Keratinocyte (primary cell): ENCODE results near the gene C5orf22. TPM values are rescaled to one million over a fixed set of nuclear protein-coding genes. Genes with fewer than 3 reads are reported as not detected.

Source experiments
- DNase-seq: peaks from one replicate; pipeline ENCODE4 v3.0.0-alpha.2; 2011; ENCODE audit warnings: low read depth, missing footprints, low spot score
- FAIRE-seq: peaks from 2 replicates; lab custom pipeline; 2011; peaks lifted over from hg19 to GRCh38; lab: Jason Lieb, UNC
- H2AFZ ChIP-seq: 2 replicates; pipeline ENCODE4 v1.6.0; 2012; ENCODE audit warnings: low read length, control low read depth, inconsistent platforms; ENCODE audit not compliant: control insufficient read depth
- H3K27ac ChIP-seq: 2 replicates; pipeline ENCODE4 v1.5.1; 2011; ENCODE audit warnings: low read length; ENCODE audit not compliant: control insufficient read depth, insufficient read depth
- H3K27me3 ChIP-seq: 3 replicates; pipeline ENCODE4 v1.6.0; 2011; ENCODE audit warnings: low read length; ENCODE audit not compliant: control insufficient read depth, insufficient read depth; ENCODE audit errors: extremely low read depth
- H3K36me3 ChIP-seq, 2 experiments: 2 replicates in 1 of 2; 3 replicates in 1 of 2; pipeline ENCODE4 v1.5.1; 2011; ENCODE audit warnings: low read length in 2 of 2, mild to moderate bottlenecking in 1 of 2; ENCODE audit not compliant: control insufficient read depth in 2 of 2, insufficient read depth in 2 of 2; ENCODE audit errors: extremely low read depth in 1 of 2
- H3K4me1 ChIP-seq: 3 replicates; pipeline ENCODE4 v1.5.1; 2011; ENCODE audit warnings: low read length; ENCODE audit not compliant: control insufficient read depth, insufficient read depth; ENCODE audit errors: extremely low read depth
- H3K4me2 ChIP-seq: 3 replicates; pipeline ENCODE4 v1.6.0; 2011; ENCODE audit warnings: low read depth, low read length; ENCODE audit not compliant: control insufficient read depth, insufficient read depth; ENCODE audit errors: extremely low read depth
- H3K4me3 ChIP-seq, 3 experiments: fragments of 200-600 bp in 1 of 3; sonication (generic) in 1 of 3; 2 replicates in 2 of 3; 3 replicates in 1 of 3; pipeline ENCODE4 v1.5.1; 2011 to 2016; ENCODE audit warnings: low read length in 3 of 3, mild to moderate bottlenecking in 3 of 3, control low read depth in 2 of 3, inconsistent platforms in 1 of 3, low read depth in 1 of 3, mixed read lengths in 1 of 3, mixed run types in 1 of 3, moderate library complexity in 1 of 3; ENCODE audit not compliant: control insufficient read depth in 2 of 3, insufficient read depth in 2 of 3; ENCODE audit errors: extremely low read depth in 1 of 3
- H3K79me2 ChIP-seq: 2 replicates; pipeline ENCODE4 v1.6.0; 2012; ENCODE audit warnings: low read length; ENCODE audit not compliant: control insufficient read depth, insufficient read depth
- H3K9ac ChIP-seq: 3 replicates; pipeline ENCODE4 v1.6.0; 2011; ENCODE audit warnings: low read length; ENCODE audit not compliant: control insufficient read depth, insufficient read depth; ENCODE audit errors: extremely low read depth
- H3K9me1 ChIP-seq: 3 replicates; pipeline ENCODE4 v1.6.0; 2011; ENCODE audit warnings: low read length; ENCODE audit not compliant: control insufficient read depth, insufficient read depth; ENCODE audit errors: extremely low read depth
- H3K9me3 ChIP-seq: 2 replicates; pipeline ENCODE4 v1.5.1; 2012; ENCODE audit warnings: low read depth, low read length; ENCODE audit not compliant: control insufficient read depth
- H4K20me1 ChIP-seq: 3 replicates; pipeline ENCODE4 v1.6.0; 2011; ENCODE audit warnings: low read length; ENCODE audit not compliant: control insufficient read depth, insufficient read depth; ENCODE audit errors: extremely low read depth
- CTCF ChIP-seq, 3 experiments: IDR thresholded peaks in 1 of 3; conservative IDR thresholded peaks in 1 of 3; optimal IDR thresholded peaks in 1 of 3; 2 replicates in 2 of 3; 3 replicates in 1 of 3; pipeline versions ENCODE3 to v1.5.1; 2011; ENCODE audit warnings: low read length in 3 of 3, mild to moderate bottlenecking in 3 of 3, moderate library complexity in 2 of 3, control low read depth in 1 of 3, inconsistent platforms in 1 of 3; ENCODE audit not compliant: insufficient read depth in 2 of 3; ENCODE audit errors: extremely low read depth in 1 of 3
- EZH2 ChIP-seq: IDR thresholded peaks from one replicate; pipeline ENCODE4 v1.6.1; 2012; ENCODE audit warnings: inconsistent platforms, mild to moderate bottlenecking, low read length, moderate library complexity
- dilution Hi-C: fragments of 300-500 bp; cut with MboI; formaldehyde crosslinking; loops from one replicate; pipeline ENCODE4 v1.7.0; 2020; ENCODE audit warnings: low sequenced_read_pairs; ENCODE audit not compliant: extremely low pct_ligation_motif_present
- polyA plus RNA-seq, 5 experiments: library from polyadenylated mRNA; depleted of rRNA in 3 of 5; stranded (reverse) in 3 of 5; stranded (forward) in 1 of 5; unstranded in 1 of 5; fragments of >200 nt; gene quantifications; 1 replicate in 1 of 5; 2 replicates in 3 of 5; 3 replicates in 1 of 5; pipeline versions ENCODE4 v1.2.1 to v1.2.3, GENCODE V29; 2011 to 2012; ENCODE audit warnings: missing spikeins in 2 of 5, low read depth in 1 of 5, low replicate concordance in 1 of 5

C5orf22 gene
- polyA plus RNA-seq, 1 donor (not counting 4 experiments of a cell fraction or from before 2014, with no cell fraction given) = 27.6 TPM

DNA sequence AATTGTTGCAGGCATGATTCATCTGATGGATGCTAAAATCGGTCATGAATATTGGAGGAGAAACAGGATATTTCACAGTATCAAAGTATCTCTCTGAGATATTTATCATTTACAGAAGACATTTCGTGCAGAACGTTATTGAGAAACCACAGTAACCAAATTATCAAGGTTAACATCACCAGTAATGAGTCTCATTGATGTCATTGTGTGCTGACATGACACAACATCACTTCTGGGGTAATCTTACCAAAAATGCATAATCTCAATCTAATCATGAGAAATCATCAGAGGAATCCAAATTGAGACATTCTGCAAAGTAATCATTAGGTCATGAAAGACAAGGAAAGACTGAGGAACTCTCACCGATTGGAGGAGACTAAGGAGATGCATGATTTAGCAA lies 42.7 kb downstream of the C5orf22 start:
- DNase-seq (no peak), FAIRE-seq (no peak)
- Histone ChIP-seq H3K4me2 (no peak overlapping the region), H3K27me3 (no peaks in the 10 kb centered on the region), H3K4me3 (no peak overlapping the region), H3K9ac (no peak overlapping the region), H3K79me2 (no peaks in the 10 kb centered on the region), H3K27ac (no peak overlapping the region), H3K9me1 (no peaks in the 10 kb centered on the region), H2AFZ (no peak overlapping the region), H3K9me3 (no peaks in the 10 kb centered on the region), H3K36me3 (no peaks in the 10 kb centered on the region), H4K20me1 (no peaks in the 10 kb centered on the region), H3K4me1 (no peaks in the 10 kb centered on the region)
- dilution Hi-C loops = no loop called here
- TF ChIP-seq CTCF (optimal IDR thresholded peaks at IDR 0.05 in 1 of 3, IDR thresholded peaks at IDR 0.05 in 1 of 3, conservative IDR thresholded peaks at IDR 0.05 in 1 of 3; ENCODE audit: extremely low read depth in 1 of 3, insufficient read depth in 2 of 3, low read length in 3 of 3) = no peak
- no peak for TF ChIP-seq EZH2

- H3K27ac ChIP-seq = no peak overlapping the region
- H3K4me3 ChIP-seq = no peak overlapping the region
- DNase-seq (no peak), FAIRE-seq (no peak)
- H3K4me1 ChIP-seq = no peaks in the 10 kb centered on the region
- H3K9ac ChIP-seq = no peak overlapping the region
- no peak overlapping the region for H2AFZ ChIP-seq
- H3K4me2 ChIP-seq = no peak overlapping the region
- no peaks in the 10 kb centered on the region for H3K79me2 ChIP-seq
- H3K9me1 ChIP-seq = no peaks in the 10 kb centered on the region
- no peaks in the 10 kb centered on the region for H3K36me3 ChIP-seq
- no peak for TF ChIP-seq EZH2
- TF ChIP-seq CTCF (optimal IDR thresholded peaks at IDR 0.05 in 1 of 3, IDR thresholded peaks at IDR 0.05 in 1 of 3, conservative IDR thresholded peaks at IDR 0.05 in 1 of 3; ENCODE audit: extremely low read depth in 1 of 3, insufficient read depth in 2 of 3, low read length in 3 of 3) = no peak
- no peaks in the 10 kb centered on the region for H4K20me1 ChIP-seq
- dilution Hi-C loops = no loop called here
- no peaks in the 10 kb centered on the region for H3K27me3 ChIP-seq
- H3K9me3 ChIP-seq = no peaks in the 10 kb centered on the region
Measured at GRCh38 chr5:31577438-31577837, 45.3 kb downstream of the C5orf22 start.
